ENCODE results near the gene ABCA6. TPM values are rescaled to one million over a fixed set of nuclear protein-coding genes. Genes with fewer than 3 reads are reported as not detected.

ABCA6 gene
- total and polyA plus RNA-seq, 4 donors, result 7.8 to 200 (median 35.7) TPM

DNA sequence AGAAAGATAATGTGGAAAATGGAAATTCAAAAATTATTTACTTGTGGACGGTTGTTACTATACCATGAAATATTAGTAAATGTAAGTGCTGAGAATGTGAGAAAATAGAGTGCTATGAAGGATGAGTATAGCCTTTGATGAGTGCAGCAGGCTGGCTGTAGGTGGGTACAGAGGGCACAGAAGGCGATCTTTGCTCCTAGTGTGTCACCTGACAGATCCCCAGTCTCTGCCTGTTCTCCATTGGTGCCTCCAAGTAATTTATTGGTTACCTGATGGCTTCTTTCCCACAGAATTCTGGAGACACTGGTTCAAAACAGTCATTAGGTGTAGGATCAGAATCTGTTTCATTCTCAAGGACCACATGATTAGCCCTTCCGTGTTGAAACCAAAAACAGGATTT, 109.9 kb downstream of the ABCA6 start:
- Histone ChIP-seq H3K27ac (ENCODE audit: low read depth in 1 of 2, low read length in 2 of 2) (no peak overlapping the region), H3K4me3 (ENCODE audit: low read length in 2 of 2) (no peak overlapping the region), H3K9me3 (ENCODE audit: control insufficient read depth, low read length) (no peaks in the 10 kb centered on the region), H3K36me3 (ENCODE audit: control insufficient read depth in 1 of 2, insufficient read depth in 2 of 2, low read length in 1 of 2) (no peaks in the 10 kb centered on the region), H3K27me3 (ENCODE audit: control insufficient read depth in 1 of 2, insufficient read depth in 2 of 2, low read length in 1 of 2) (no peaks in the 10 kb centered on the region), H3K4me1 (ENCODE audit: control insufficient read depth in 1 of 2, insufficient read depth in 2 of 2, low read length in 2 of 2) (no peaks in the 10 kb centered on the region)
- WGBS, 2 donors, result 82 to 85% methylated on average over 3 of the region's 3 CpGs
- DNase-seq (no peak), ATAC-seq (ENCODE audit: low FRiP score) (no peak)
- intact Hi-C loops (cut with DNase I), result no loop called here

DNA sequence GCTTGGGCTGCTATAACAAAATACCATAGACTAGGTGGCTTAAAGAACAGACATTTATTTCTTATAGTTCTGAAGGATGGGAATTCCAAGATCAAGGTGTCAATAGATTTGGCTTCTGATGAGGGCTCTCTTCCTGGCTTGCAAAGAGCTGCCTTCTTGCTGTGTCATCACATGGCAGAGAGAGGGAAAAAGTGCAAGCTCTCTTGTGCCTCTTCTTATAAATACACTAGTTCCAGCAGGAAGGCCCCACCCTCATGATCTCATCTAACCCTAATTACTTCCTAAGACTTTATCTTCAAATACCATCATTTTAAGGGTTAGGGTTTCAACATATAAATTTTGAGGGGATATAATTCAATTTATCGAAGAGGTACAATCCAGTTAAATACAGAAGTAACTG, 111.5 kb downstream of the ABCA6 start:
- Histone ChIP-seq H3K27ac (ENCODE audit: low read depth in 1 of 2, low read length in 2 of 2) (no peak overlapping the region), H3K4me1 (ENCODE audit: control insufficient read depth in 1 of 2, insufficient read depth in 2 of 2, low read length in 2 of 2) (no peaks in the 10 kb centered on the region), H3K4me3 (ENCODE audit: low read length in 2 of 2) (no peak overlapping the region), H3K9me3 (ENCODE audit: control insufficient read depth, low read length) (no peaks in the 10 kb centered on the region), H3K36me3 (ENCODE audit: control insufficient read depth in 1 of 2, insufficient read depth in 2 of 2, low read length in 1 of 2) (no peaks in the 10 kb centered on the region), H3K27me3 (ENCODE audit: control insufficient read depth in 1 of 2, insufficient read depth in 2 of 2, low read length in 1 of 2) (no peaks in the 10 kb centered on the region)
- ATAC-seq (ENCODE audit: low FRiP score) (no peak), DNase-seq (no peak)
- 92 to 96% methylated on average over 1 of the region's 1 CpG for WGBS, 2 donors
- intact Hi-C loops (cut with DNase I), result no loop called here

Small RNAs within 50 kb of the gene (microRNA-seq; reads per million reads assigned to microRNA genes)
- gene MIR4524A, result 0 reads per million in 2 donors
- gene MIR4524B, result 0 reads per million in 2 donors

Other genes starting within 250 kb of the ABCA6 start
- gene ABCA8, start 186.5 kb downstream of the ABCA6 start, total RNA-seq, result 100 to 1,000 TPM in 1 of 2 donors, 10 to 100 TPM in 1; 50.8 to 292 TPM
- gene ABCA8, start 186.5 kb downstream of the ABCA6 start, polyA plus RNA-seq, result 10 to 100 TPM in 1 of 2 donors, under 1 TPM in 1; 0.88 to 66.2 TPM
- 100 to 1,000 TPM in 1 of 2 donors, 10 to 100 TPM in 1; 25.1 to 100 TPM for gene ABCA9, start 81.0 kb downstream of the ABCA6 start, total RNA-seq
- gene ABCA9, start 81.0 kb downstream of the ABCA6 start, polyA plus RNA-seq, result 10 to 100 TPM in 1 of 2 donors, 1 to 10 TPM in 1; 1.4 to 25.0 TPM
- 100 to 1,000 TPM in 1 of 2 donors, 1 to 10 TPM in 1; 6.3 to 137 TPM for gene ABCA10, start 86.9 kb upstream of the ABCA6 start, total RNA-seq
- gene ABCA10, start 86.9 kb upstream of the ABCA6 start, polyA plus RNA-seq, result 10 to 100 TPM in 1 of 2 donors, 1 to 10 TPM in 1; 1.5 to 10.4 TPM
- 10 to 100 TPM; 20.1 to 29.6 TPM for gene ABCA5, start 185.2 kb upstream of the ABCA6 start, total RNA-seq
- 1 to 10 TPM; 2.0 to 8.0 TPM for gene ABCA5, start 185.2 kb upstream of the ABCA6 start, polyA plus RNA-seq